H1 (cell line): Measurements from ENCODE around the gene PTH2R.

Experiments
- CEBPB ChIP-seq: IDR thresholded peaks from 2 replicates; pipeline ENCODE4 v1.6.1; 2012; ENCODE audit warnings: low read depth, low read length
- NRF1 ChIP-seq: IDR thresholded peaks from 2 replicates; pipeline ENCODE4 v1.6.1; 2011; ENCODE audit warnings: mild to moderate bottlenecking, low read depth, low read length, improper control_type of control experiment
- RBBP5 ChIP-seq: IDR thresholded peaks from 2 replicates; pipeline ENCODE4 v1.7.1; 2012; ENCODE audit warnings: low read depth, mild to moderate bottlenecking, inconsistent platforms, low read length, moderate library complexity, borderline replicate concordance
- SP1 ChIP-seq: IDR thresholded peaks from 2 replicates; pipeline ENCODE4 v1.6.1; 2011; ENCODE audit warnings: low read depth, low read length
- SP2 ChIP-seq: IDR thresholded peaks from 2 replicates; pipeline ENCODE4 v1.6.1; 2012; ENCODE audit warnings: mild to moderate bottlenecking, low read length, inconsistent platforms
- SRF ChIP-seq: IDR thresholded peaks from 2 replicates; pipeline ENCODE4 v1.6.1; 2011; ENCODE audit warnings: mild to moderate bottlenecking, low read depth, low read length, moderate library complexity
- USF2 ChIP-seq: IDR thresholded peaks from 2 replicates; pipeline ENCODE4 v1.6.1; 2011; ENCODE audit warnings: low read length, improper control_type of control experiment
- TF ChIP-seq, protein P1 (sequence below), 3 experiments: IDR thresholded peaks; 1 replicate in 2 of 3; 2 replicates in 1 of 3; pipeline versions ENCODE4 v1.5.1 to v1.6.1; 2011; ENCODE audit warnings: low read length in 3 of 3, mild to moderate bottlenecking in 3 of 3, inconsistent platforms in 2 of 3, low read depth in 1 of 3, moderate library complexity in 1 of 3; ENCODE audit not compliant: insufficient read depth in 1 of 3; ENCODE audit errors: control extremely low read depth in 1 of 3

- no peak for TF ChIP-seq CEBPB
- TF ChIP-seq SRF = no peak
- TF ChIP-seq, protein P1, sequence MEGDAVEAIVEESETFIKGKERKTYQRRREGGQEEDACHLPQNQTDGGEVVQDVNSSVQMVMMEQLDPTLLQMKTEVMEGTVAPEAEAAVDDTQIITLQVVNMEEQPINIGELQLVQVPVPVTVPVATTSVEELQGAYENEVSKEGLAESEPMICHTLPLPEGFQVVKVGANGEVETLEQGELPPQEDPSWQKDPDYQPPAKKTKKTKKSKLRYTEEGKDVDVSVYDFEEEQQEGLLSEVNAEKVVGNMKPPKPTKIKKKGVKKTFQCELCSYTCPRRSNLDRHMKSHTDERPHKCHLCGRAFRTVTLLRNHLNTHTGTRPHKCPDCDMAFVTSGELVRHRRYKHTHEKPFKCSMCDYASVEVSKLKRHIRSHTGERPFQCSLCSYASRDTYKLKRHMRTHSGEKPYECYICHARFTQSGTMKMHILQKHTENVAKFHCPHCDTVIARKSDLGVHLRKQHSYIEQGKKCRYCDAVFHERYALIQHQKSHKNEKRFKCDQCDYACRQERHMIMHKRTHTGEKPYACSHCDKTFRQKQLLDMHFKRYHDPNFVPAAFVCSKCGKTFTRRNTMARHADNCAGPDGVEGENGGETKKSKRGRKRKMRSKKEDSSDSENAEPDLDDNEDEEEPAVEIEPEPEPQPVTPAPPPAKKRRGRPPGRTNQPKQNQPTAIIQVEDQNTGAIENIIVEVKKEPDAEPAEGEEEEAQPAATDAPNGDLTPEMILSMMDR (IDR thresholded peaks at IDR 0.05; ENCODE audit: control extremely low read depth in 1 of 3, insufficient read depth in 1 of 3, low read depth in 1 of 3, low read length in 3 of 3) = no peak
- no peak for TF ChIP-seq SP1
- no peak for TF ChIP-seq RBBP5
- no peak for TF ChIP-seq USF2
- TF ChIP-seq SP2 = no peak
- no peak for TF ChIP-seq NRF1
Observed at GRCh38 chr2:208463721-208464120, 57.1 kb downstream of the PTH2R start.
